GM18499 (cell line): ENCODE data around the gene MUC6.

ENCODE experiments used
- ATAC-seq: cut with Tn5 transposase; IDR thresholded peaks from one replicate; pipeline ENCODE4 v1.9.1; 2021; ENCODE audit warnings: moderate number of reproducible peaks; ENCODE audit not compliant: insufficient read depth, unreplicated experiment

The MUC6 gene

GRCh38 chr11:1072116-1072820 lies 35.8 kb upstream of the MUC6 start:
- ATAC-seq, result no peak

GRCh38 chr11:1071571-1072115 lies 35.1 kb upstream of the MUC6 start:
- no peak for ATAC-seq

GRCh38 chr11:1070594-1071462 lies 34.3 kb upstream of the MUC6 start:
- no peak for ATAC-seq

GRCh38 chr11:1069740-1070139 lies 33.2 kb upstream of the MUC6 start:
- no peak for ATAC-seq

GRCh38 chr11:1067812-1068496 lies 31.4 kb upstream of the MUC6 start:
- no peak for ATAC-seq

- ATAC-seq, result no peak
Measured at GRCh38 chr11:1064167-1064566, 27.6 kb upstream of the MUC6 start.

GRCh38 chr11:1062075-1062820 lies 25.7 kb upstream of the MUC6 start:
- no peak for ATAC-seq

GRCh38 chr11:1060852-1061616 lies 24.5 kb upstream of the MUC6 start:
- no peak for ATAC-seq

- no peak for ATAC-seq
Measured at GRCh38 chr11:1060410-1060809, 23.9 kb upstream of the MUC6 start.

- no peak for ATAC-seq
Measured at GRCh38 chr11:1059759-1060158, 23.2 kb upstream of the MUC6 start.

GRCh38 chr11:1057806-1058205 lies 21.3 kb upstream of the MUC6 start:
- ATAC-seq, result no peak

- ATAC-seq, result no peak
Measured at GRCh38 chr11:1055990-1056771, 19.7 kb upstream of the MUC6 start.

GRCh38 chr11:1055109-1055703 lies 18.7 kb upstream of the MUC6 start:
- no peak for ATAC-seq

- no peak for ATAC-seq
Measured at GRCh38 chr11:1054143-1055108, 17.9 kb upstream of the MUC6 start.

GRCh38 chr11:1053121-1053901 lies 16.8 kb upstream of the MUC6 start:
- ATAC-seq, result no peak
